ENCODE measurements around the gene ID2. TPM values are rescaled to one million over a fixed set of nuclear protein-coding genes. Genes with fewer than 3 reads are reported as not detected.

ID2 gene
- total and polyA plus RNA-seq, 2 of the 13 experiments (the other 11 are each of a cell fraction or from before 2014, with no cell fraction given) = 214 to 719 TPM

- H3K27me3 ChIP-seq (ENCODE audit: control insufficient read depth in 1 of 2, insufficient read depth in 2 of 2, low read length in 2 of 2) = peaks cover 0 to 8% of the 10 kb centered on the region in 2 experiments; a peak in 1 of 5 replicates
- ChIA-PET POLR2A (interaction anchor here (0.7 to 7.2 kb wide), 31 partner anchors 13 to 1255 kb away, joined by 3 to 354 read pairs (median 9); no protein-coding TSS in a partner anchor), CTCF (ENCODE audit: low intra/inter-chr PET ratio, low total read pairs) (interaction anchor here (0.8 to 1.8 kb wide), 3 partner anchors 56 to 157 kb away, joined by 4 read pairs; no protein-coding TSS in a partner anchor)
- intact Hi-C loops (cut with micrococcal nuclease; ENCODE audit: unreplicated experiment) (loop anchor here (1.0 to 5.0 kb wide), 4 partner anchors 70 to 1586 kb away; no protein-coding TSS in a partner anchor), in situ Hi-C loops (cut with HindIII; ENCODE audit: extremely low pct_ligation_motif_present, low pct_unique_long_range_greater_than_20kb) (no loop called here)
- H3K36me3 ChIP-seq (replicated peaks in 1 of 2; ENCODE audit: control insufficient read depth in 1 of 2, insufficient read depth in 2 of 2, low read length in 2 of 2) = no peaks in the 10 kb centered on the region
- under 1% methylated on average over 30 of the region's 30 CpGs for WGBS (ENCODE audit: low lambda C conversion rate)
- FAIRE-seq (peak; percentile 54), DNase-seq (ENCODE audit: low spot score) (peak; percentile 72), ATAC-seq (no peak)
- BruUV-seq (replicated peaks) = TSS peak; percentile 79
- H3K79me2 ChIP-seq (ENCODE audit: insufficient read depth, low read length) = peaks cover 36% of the 10 kb centered on the region
- peak overlapping the region; percentile 73 to 100 (median 100) for H3K4me3 ChIP-seq (replicated peaks in 1 of 3; ENCODE audit: insufficient read depth in 1 of 3, low read depth in 2 of 3, low read length in 3 of 3)
- peaks cover 21% of the 10 kb centered on the region for H4K20me1 ChIP-seq (ENCODE audit: insufficient read depth, low read length)
- H3K27ac ChIP-seq (ENCODE audit: extremely low read length, insufficient read depth, low read length) = peak overlapping the region; percentile 67
- no peak overlapping the region for H2AFZ ChIP-seq (ENCODE audit: low read length)
- H3K9me3 ChIP-seq (ENCODE audit: low read length) = no peaks in the 10 kb centered on the region
- H3K4me1 ChIP-seq (ENCODE audit: insufficient read depth, low read length) = peaks cover 18% of the 10 kb centered on the region
- H3K9ac ChIP-seq (ENCODE audit: insufficient read depth, low read depth, low read length) = peak overlapping the region; percentile 96
- peak overlapping the region; percentile 72 for H3K4me2 ChIP-seq (ENCODE audit: low read depth, low read length)
- TF ChIP-seq ZMAT3 (CRISPR knock-in tag; conservative IDR thresholded peaks at IDR 0.05) = no peak
- no peak for TF ChIP-seq ZBTB40 (IDR thresholded peaks at IDR 0.05)
- TF ChIP-seq ZBTB40 (CRISPR knock-in tag; IDR thresholded peaks at IDR 0.05) = no peak
- TF ChIP-seq STAG1 (CRISPR knock-in tag; IDR thresholded peaks at IDR 0.05) = peak; percentile 4; the same call in 1 of the 2 replicates
- no peak for TF ChIP-seq ZFP62 (CRISPR knock-in tag; IDR thresholded peaks at IDR 0.05)
- 0 out of 2 replicates have a peak, but pooled peaks have one; percentile 17 for TF ChIP-seq HNF1A (IDR thresholded peaks at IDR 0.05; ENCODE audit: low read depth)
- no peak for TF ChIP-seq HNF1A (CRISPR knock-in tag; IDR thresholded peaks at IDR 0.05; ENCODE audit: borderline replicate concordance)
Measured at GRCh38 chr2:8682719-8683667, 1.1 kb downstream of the ID2 start.

Data from HepG2 (cell line).